ENCODE measurements around the gene DNAJB11.

DNA sequence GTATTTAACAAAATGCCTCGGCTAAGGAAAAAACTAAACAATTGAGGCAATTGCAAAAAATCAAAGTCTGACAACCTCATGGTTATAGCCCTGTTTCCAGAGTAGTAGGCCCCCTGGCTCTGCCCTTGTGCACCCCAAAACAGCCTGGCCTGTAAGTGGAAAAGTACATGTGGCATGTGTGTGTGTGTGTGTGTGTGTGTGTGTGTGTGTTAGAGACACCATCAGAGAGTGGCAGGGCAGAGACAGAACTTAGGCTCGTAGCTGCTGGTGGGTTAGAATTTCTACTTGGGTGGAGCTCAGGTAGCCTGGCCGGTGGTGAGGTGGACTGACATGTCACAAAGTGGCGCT is 28.2 kb downstream of the DNAJB11 start:
- TF ChIP-seq ESRRG (CRISPR knock-in tag; IDR thresholded peaks at IDR 0.05) (no peak), GLIS3 (CRISPR knock-in tag; IDR thresholded peaks at IDR 0.05) (no peak)
- TF ChIP-seq, protein P1, sequence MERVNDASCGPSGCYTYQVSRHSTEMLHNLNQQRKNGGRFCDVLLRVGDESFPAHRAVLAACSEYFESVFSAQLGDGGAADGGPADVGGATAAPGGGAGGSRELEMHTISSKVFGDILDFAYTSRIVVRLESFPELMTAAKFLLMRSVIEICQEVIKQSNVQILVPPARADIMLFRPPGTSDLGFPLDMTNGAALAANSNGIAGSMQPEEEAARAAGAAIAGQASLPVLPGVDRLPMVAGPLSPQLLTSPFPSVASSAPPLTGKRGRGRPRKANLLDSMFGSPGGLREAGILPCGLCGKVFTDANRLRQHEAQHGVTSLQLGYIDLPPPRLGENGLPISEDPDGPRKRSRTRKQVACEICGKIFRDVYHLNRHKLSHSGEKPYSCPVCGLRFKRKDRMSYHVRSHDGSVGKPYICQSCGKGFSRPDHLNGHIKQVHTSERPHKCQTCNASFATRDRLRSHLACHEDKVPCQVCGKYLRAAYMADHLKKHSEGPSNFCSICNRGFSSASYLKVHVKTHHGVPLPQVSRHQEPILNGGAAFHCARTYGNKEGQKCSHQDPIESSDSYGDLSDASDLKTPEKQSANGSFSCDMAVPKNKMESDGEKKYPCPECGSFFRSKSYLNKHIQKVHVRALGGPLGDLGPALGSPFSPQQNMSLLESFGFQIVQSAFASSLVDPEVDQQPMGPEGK (CRISPR knock-in tag; IDR thresholded peaks at IDR 0.05; ENCODE audit: borderline replicate concordance), result no peak

Measured in SK-N-SH treated with all-trans-retinoic acid at 6 μM for 48 hours (cell line).